Adipocyte (in vitro differentiated cells): Measurements from ENCODE around the gene FBXO5.

ENCODE experiments used
- DNase-seq: peaks from one replicate; pipeline ENCODE4 v3.0.0-alpha.2; 2015; ENCODE audit warnings: low read depth
- H3K27me3 ChIP-seq: replicated peaks from 2 replicates; pipeline ENCODE4 v1.7.0; 2013; ENCODE audit warnings: mild to moderate bottlenecking, low read length, moderate library complexity; ENCODE audit not compliant: control insufficient read depth, insufficient read depth
- H3K36me3 ChIP-seq: 2 replicates; pipeline ENCODE4 v1.7.0; 2013; ENCODE audit warnings: low read length, mild to moderate bottlenecking, moderate library complexity; ENCODE audit not compliant: control insufficient read depth, insufficient read depth, severe bottlenecking
- H3K4me1 ChIP-seq: 2 replicates; pipeline ENCODE4 v1.7.0; 2013; ENCODE audit warnings: mild to moderate bottlenecking, low read length, moderate library complexity; ENCODE audit not compliant: control insufficient read depth, insufficient read depth
- H3K4me3 ChIP-seq: 2 replicates; pipeline ENCODE4 v1.7.0; 2013; ENCODE audit warnings: mild to moderate bottlenecking, low read length, moderate library complexity
- H3K9ac ChIP-seq: 2 replicates; pipeline ENCODE4 v1.7.0; 2013; ENCODE audit warnings: mild to moderate bottlenecking, low read length, moderate library complexity
- H3K9me3 ChIP-seq: 2 replicates; pipeline ENCODE4 v1.7.0; 2013; ENCODE audit warnings: mild to moderate bottlenecking, low read length, moderate library complexity; ENCODE audit not compliant: control insufficient read depth

Gene FBXO5

DNA sequence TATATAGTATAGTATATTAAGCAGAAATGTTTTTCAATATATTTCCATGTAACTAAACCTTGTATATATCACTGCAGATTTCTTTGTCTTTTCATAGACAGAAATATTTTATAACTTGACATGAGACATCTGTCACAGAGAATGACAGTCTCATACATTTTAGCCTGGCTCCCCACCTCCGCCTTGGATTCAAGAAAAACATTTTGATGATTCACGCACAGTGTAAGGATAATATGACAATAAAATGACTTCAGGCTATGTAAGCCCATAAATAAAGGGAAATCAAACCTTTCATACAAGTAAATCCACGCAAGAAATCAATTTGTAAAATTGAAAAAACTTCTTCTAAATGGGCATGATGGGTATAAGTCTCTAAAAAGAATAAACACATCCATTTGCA is 36.4 kb downstream of the FBXO5 start:
- DNase-seq: no peak
- Histone ChIP-seq H3K4me3 (no peak overlapping the region), H3K36me3 (no peaks in the 10 kb centered on the region), H3K4me1 (no peaks in the 10 kb centered on the region), H3K9me3 (no peaks in the 10 kb centered on the region), H3K27me3 (no peaks in the 10 kb centered on the region), H3K9ac (no peak overlapping the region)

GRCh38 chr6:152943260-152943897 is 39.5 kb downstream of the FBXO5 start:
- Histone ChIP-seq H3K4me3 (no peak overlapping the region), H3K9me3 (no peaks in the 10 kb centered on the region), H3K36me3 (no peaks in the 10 kb centered on the region), H3K27me3 (no peaks in the 10 kb centered on the region), H3K4me1 (no peaks in the 10 kb centered on the region), H3K9ac (no peak overlapping the region)
- no peak for DNase-seq

GRCh38 chr6:152942319-152942869 is 40.4 kb downstream of the FBXO5 start:
- no peak overlapping the region for H3K4me3 ChIP-seq
- no peak overlapping the region for H3K9ac ChIP-seq
- no peaks in the 10 kb centered on the region for H3K36me3 ChIP-seq
- no peaks in the 10 kb centered on the region for H3K4me1 ChIP-seq
- no peaks in the 10 kb centered on the region for H3K9me3 ChIP-seq
- no peak for DNase-seq
- no peaks in the 10 kb centered on the region for H3K27me3 ChIP-seq

DNA sequence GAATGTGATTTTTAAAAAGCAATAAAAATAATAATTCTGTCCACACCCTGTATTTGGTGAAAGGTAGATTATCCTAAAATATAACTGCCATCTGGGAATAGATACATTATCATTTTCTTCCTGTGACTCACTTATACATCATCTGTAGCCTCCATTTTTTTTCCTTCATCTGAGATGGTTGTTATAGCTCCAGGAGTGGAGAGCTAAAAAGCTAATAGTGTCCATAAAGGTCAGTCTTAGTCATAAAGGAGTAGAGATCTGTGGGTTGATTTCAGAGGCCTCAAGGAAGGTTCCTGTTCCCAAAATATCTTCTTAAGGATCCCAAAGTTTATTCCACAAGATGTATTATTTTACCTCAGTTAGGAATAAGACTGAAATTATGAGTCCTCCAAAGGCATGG is 41.1 kb downstream of the FBXO5 start:
- H3K4me3 ChIP-seq: no peak overlapping the region
- H3K9ac ChIP-seq: no peak overlapping the region
- no peaks in the 10 kb centered on the region for H3K27me3 ChIP-seq
- H3K9me3 ChIP-seq: no peaks in the 10 kb centered on the region
- no peaks in the 10 kb centered on the region for H3K4me1 ChIP-seq
- no peak for DNase-seq
- no peaks in the 10 kb centered on the region for H3K36me3 ChIP-seq

GRCh38 chr6:152932865-152933264 is 50.0 kb downstream of the FBXO5 start:
- Histone ChIP-seq H3K36me3 (no peaks in the 10 kb centered on the region), H3K27me3 (peaks cover 2% of the 10 kb centered on the region), H3K4me1 (no peaks in the 10 kb centered on the region), H3K9me3 (no peaks in the 10 kb centered on the region), H3K4me3 (no peak overlapping the region), H3K9ac (no peak overlapping the region)
- no peak for DNase-seq

DNA sequence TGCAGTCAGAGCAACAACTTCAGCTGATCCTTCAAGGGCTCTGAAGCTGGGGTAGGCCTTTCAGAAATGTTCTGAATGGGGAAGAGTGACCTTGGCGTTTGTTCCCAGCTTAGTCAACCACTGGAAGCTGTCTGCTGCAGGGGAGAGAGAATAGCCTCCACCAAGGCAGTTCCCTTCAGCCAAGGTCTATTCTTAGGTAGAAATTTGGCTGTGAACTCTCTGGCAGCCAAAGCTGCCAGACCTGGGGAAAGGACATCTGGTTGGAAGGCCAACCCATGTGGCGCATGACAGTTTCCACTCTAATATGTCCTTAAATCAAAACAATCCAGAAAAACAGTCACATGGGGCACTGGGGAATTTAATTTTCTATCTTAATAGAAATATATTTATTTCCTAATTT is 60.1 kb downstream of the FBXO5 start:
- no peak overlapping the region for H3K4me3 ChIP-seq
- DNase-seq: no peak
- H3K36me3 ChIP-seq: no peaks in the 10 kb centered on the region
- no peaks in the 10 kb centered on the region for H3K27me3 ChIP-seq
- H3K9me3 ChIP-seq: no peaks in the 10 kb centered on the region
- no peak overlapping the region for H3K9ac ChIP-seq
- H3K4me1 ChIP-seq: no peaks in the 10 kb centered on the region
